ENCODE measurements around the gene CCND2.

The CCND2 gene

DNA sequence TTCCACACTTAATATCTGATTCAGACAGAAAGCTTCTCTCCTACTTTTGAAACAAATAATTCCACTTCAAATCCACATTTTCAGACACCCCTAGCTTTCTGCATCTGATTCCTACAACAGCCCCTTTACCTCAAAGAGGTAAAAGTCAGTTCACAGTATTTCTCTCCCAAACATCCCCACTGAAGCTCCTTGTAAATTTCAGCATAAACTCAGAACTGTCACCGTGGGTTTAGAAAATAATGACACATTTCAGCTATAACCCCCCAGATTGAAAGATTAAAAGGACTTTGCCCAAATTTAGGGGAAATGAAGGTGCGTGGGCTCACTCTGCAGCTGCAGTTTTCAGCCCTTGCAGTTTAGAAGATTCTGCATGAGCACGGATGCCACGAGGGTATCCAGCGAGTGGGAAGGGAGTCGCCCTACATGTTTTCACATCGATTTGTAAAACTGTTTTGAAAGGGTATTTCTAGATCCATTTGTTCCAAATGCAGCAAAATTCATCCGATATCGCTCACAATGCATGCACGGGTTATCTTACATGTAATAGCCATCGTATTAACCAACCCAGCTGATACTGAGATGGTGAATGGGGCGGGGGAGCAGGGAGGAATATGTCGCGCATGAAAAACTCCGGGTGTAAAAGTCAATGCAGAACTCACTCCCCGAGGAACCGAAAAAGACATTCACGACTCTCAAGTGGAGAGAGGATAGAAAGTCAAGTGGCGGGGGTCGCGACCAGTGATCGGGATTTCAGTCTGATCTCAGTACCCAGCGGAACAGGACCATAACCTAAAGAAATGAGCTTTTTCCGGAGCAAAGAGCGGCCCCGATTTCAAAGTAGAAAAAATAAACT is 5.0 kb upstream of the CCND2 start:
- no peak; the same call in 1 of the 2 replicates for TF ChIP-seq MYC (IDR thresholded peaks at IDR 0.05; ENCODE audit: low read depth, low read length)
- TF ChIP-seq, protein P1, sequence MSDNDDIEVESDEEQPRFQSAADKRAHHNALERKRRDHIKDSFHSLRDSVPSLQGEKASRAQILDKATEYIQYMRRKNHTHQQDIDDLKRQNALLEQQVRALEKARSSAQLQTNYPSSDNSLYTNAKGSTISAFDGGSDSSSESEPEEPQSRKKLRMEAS (IDR thresholded peaks at IDR 0.05; ENCODE audit: low read depth, low read length) = no peak
- TF ChIP-seq, protein P2, sequence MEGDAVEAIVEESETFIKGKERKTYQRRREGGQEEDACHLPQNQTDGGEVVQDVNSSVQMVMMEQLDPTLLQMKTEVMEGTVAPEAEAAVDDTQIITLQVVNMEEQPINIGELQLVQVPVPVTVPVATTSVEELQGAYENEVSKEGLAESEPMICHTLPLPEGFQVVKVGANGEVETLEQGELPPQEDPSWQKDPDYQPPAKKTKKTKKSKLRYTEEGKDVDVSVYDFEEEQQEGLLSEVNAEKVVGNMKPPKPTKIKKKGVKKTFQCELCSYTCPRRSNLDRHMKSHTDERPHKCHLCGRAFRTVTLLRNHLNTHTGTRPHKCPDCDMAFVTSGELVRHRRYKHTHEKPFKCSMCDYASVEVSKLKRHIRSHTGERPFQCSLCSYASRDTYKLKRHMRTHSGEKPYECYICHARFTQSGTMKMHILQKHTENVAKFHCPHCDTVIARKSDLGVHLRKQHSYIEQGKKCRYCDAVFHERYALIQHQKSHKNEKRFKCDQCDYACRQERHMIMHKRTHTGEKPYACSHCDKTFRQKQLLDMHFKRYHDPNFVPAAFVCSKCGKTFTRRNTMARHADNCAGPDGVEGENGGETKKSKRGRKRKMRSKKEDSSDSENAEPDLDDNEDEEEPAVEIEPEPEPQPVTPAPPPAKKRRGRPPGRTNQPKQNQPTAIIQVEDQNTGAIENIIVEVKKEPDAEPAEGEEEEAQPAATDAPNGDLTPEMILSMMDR (IDR thresholded peaks at IDR 0.05; ENCODE audit: low read depth, low read length) = no peak
- TF ChIP-seq POLR2A (IDR thresholded peaks at IDR 0.05; ENCODE audit: extremely low read depth, insufficient read length) = no peak
- peak overlapping the region; percentile 75 for H3K4me3 ChIP-seq (ENCODE audit: low read depth, low read length)
- DNase-seq (ENCODE audit: low read depth) = peak; percentile 52

DNA sequence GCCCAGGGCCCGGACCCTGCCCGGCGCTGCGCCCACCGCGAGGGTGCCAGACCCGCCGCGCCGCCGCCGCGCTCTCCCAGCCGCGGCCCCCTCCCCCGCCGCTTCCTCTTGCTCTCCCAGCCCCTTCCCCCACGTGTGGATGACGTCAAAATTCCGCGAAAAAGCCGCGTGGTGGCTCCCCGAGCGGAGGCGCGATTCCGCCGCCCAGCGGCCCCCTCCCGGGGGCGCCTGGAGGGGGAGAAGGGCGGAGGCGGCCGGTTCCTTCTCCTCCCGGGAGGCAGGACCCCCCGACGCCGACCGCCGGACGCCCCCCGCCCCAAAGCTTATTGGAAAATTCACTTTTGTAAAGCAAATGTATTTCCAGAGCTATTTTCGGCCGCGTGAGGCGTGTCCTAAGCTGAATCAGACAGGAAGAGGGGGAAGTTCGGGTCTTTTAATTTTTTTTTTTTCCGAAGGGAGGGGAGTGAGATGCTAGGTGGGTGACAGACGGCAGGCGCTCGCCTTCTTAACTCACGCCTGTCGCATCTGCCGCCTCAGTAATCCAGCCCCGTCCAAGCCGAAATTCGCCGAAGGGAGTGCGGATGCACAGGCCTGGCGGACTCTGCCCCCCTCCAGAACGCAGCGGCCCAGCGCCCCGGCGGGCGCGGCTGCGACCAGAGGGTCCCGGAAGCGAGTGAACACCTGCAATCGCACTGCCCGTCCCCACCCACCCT is 4.1 kb upstream of the CCND2 start:
- DNase-seq (ENCODE audit: low read depth) = peak; percentile 92
- peak overlapping the region; percentile 48 for H3K4me3 ChIP-seq (ENCODE audit: low read depth, low read length)
- TF ChIP-seq, protein P2 (IDR thresholded peaks at IDR 0.05; ENCODE audit: low read depth, low read length) = peak; percentile 10
- TF ChIP-seq POLR2A (IDR thresholded peaks at IDR 0.05; ENCODE audit: extremely low read depth, insufficient read length) (peak; percentile 40), MYC (IDR thresholded peaks at IDR 0.05; ENCODE audit: low read depth, low read length) (peak; percentile 92)
- TF ChIP-seq, protein P1 (IDR thresholded peaks at IDR 0.05; ENCODE audit: low read depth, low read length) = peak; percentile 96

DNA sequence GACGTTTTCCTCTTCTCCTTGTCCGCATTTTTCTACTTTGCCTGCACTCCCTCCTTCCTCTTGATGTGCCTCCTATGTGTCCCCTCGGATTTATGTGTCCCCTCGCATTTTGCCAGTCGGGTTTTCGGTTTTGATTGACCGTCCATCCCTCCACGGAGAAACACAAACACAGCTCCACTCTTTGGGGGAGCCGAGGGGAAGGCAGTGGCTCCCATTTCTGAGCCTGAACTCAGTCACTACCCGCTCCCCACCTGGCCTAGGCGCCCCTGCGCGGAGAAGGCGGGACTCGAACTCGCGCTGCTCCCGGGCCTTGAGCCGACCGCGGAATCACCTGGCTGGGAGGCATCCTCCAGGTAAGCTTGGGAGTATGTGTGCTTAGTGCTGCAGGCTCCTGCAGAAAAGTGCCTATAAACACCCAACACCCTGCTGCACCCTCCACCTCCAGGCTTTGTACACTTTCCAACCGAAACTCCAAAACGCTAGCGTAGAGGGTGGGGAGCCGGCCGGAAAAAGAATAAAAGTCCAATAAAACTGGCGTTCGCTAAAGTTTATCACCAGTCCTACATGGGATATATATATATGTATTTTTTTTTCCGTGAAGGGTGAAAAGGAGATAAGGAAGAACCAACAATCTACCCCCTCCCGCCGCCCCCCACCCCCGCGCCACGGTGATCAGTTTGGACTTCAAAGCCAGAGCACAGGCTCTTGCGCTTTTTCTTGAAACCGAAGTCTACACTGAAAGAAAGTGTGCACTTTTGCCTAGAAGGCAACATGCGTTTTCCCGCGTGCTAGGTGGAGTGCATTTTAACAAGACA is 3.3 kb upstream of the CCND2 start:
- DNase-seq (ENCODE audit: low read depth) = no peak
- peak overlapping the region; percentile 64 for H3K4me3 ChIP-seq (ENCODE audit: low read depth, low read length)
- TF ChIP-seq, protein P1 (IDR thresholded peaks at IDR 0.05; ENCODE audit: low read depth, low read length) = no peak
- TF ChIP-seq POLR2A (IDR thresholded peaks at IDR 0.05; ENCODE audit: extremely low read depth, insufficient read length) (no peak), MYC (IDR thresholded peaks at IDR 0.05; ENCODE audit: low read depth, low read length) (no peak)
- TF ChIP-seq, protein P2 (IDR thresholded peaks at IDR 0.05; ENCODE audit: low read depth, low read length) = no peak

DNA sequence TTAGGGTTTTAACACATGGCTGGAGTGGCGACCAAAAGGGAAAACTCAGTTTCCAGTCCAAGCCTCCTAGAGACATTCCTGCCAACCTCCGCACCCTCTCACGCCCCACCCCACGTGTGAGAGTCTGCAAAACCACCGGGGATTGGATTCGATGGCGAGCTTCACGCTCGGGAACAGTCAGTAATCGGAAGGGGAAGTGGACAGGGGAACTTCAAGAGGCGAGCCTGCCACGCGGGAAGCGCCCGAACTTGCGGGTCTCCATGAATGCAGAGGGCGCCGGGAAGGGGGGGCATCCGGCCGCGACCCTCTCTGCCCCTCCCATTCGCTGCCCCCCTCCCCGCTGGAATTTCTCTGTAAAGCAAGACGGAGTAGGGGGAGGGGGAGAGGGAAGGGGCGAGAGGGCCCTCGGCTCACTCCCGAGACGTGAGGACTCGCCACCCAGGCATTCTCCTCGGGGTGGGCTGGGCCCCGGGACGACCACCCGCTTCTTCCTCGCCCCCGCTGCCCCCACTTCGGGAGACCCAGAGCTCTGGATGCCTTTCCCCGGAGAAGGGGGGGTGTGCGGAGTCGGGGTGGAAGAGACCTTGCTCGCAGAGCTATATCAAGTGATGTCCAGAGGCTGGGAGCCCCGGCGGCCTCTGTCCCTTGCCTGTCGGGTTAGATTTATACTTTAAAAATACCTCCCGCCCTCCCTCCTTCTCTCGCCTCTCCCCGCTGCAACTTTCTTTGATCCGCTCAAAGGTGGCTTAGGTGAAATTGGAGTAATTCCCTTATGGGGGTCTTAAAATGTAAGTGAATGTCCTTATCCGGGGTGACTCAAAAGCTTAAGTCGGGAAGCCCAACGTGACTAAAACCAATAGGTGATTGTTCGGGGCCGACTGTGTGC is 2.5 kb upstream of the CCND2 start:
- H3K4me3 ChIP-seq (ENCODE audit: low read depth, low read length) = peak overlapping the region; percentile 64
- DNase-seq (ENCODE audit: low read depth) = peak; percentile 86
- TF ChIP-seq MYC (IDR thresholded peaks at IDR 0.05; ENCODE audit: low read depth, low read length) (peak; percentile 66; the same call in 1 of the 2 replicates), POLR2A (IDR thresholded peaks at IDR 0.05; ENCODE audit: extremely low read depth, insufficient read length) (peak; percentile 45)
- TF ChIP-seq, protein P1 (IDR thresholded peaks at IDR 0.05; ENCODE audit: low read depth, low read length) = peak; percentile 79
- TF ChIP-seq, protein P2 (IDR thresholded peaks at IDR 0.05; ENCODE audit: low read depth, low read length) = no peak
